Measurements from ENCODE around the gene THSD7B.

- no peak for TF ChIP-seq EZH2 (IDR thresholded peaks at IDR 0.05; ENCODE audit: insufficient read depth, poor library complexity, severe bottlenecking)
- TF ChIP-seq EZH2phosphoT487 (IDR thresholded peaks at IDR 0.05; ENCODE audit: insufficient read depth, low read depth), result no peak
Measured at GRCh38 chr2:137155356-137156104, 390.2 kb downstream of the THSD7B start.
